ENCODE measurements around the gene C1orf35.

DNA sequence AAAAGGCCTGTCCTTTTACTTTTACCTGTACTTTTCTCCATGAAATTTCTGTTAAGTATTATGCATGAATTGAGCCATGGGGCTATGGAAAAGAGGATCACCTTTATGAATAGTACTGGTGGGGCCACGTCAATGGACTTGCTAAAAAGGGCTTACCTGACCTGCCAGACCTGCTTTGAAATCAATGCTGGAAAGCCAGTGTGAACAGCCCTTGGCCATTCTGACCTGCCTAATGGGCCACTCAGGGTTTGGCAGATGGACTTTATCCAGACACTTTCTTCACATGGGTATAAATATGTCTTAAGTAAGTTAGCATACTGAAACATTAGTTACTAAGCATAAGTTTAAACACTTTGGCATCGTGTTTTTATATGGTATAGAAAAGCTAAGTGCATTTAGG is 28.6 kb upstream of the C1orf35 start:
- TF ChIP-seq, protein P1, sequence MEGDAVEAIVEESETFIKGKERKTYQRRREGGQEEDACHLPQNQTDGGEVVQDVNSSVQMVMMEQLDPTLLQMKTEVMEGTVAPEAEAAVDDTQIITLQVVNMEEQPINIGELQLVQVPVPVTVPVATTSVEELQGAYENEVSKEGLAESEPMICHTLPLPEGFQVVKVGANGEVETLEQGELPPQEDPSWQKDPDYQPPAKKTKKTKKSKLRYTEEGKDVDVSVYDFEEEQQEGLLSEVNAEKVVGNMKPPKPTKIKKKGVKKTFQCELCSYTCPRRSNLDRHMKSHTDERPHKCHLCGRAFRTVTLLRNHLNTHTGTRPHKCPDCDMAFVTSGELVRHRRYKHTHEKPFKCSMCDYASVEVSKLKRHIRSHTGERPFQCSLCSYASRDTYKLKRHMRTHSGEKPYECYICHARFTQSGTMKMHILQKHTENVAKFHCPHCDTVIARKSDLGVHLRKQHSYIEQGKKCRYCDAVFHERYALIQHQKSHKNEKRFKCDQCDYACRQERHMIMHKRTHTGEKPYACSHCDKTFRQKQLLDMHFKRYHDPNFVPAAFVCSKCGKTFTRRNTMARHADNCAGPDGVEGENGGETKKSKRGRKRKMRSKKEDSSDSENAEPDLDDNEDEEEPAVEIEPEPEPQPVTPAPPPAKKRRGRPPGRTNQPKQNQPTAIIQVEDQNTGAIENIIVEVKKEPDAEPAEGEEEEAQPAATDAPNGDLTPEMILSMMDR (IDR thresholded peaks at IDR 0.05; ENCODE audit: low read length): no peak
- TF ChIP-seq EZH2 (optimal IDR thresholded peaks at IDR 0.05; ENCODE audit: low read depth, low read length): no peak
